Frontal cortex (tissue), 4 donors: ENCODE results near the gene RPIA. TPM values are rescaled to one million over a fixed set of nuclear protein-coding genes. Genes with fewer than 3 reads are reported as not detected.
A peak's percentile ranks its signal among the peaks of the same experiment; 100 is the strongest.
"Not testable (repeated sequence)": the region's sequence is repeated elsewhere in the genome, so short reads cannot be mapped to it uniquely, and the experiment has no call there.

Experiments used
- DNase-seq, 2 donors: peaks; one replicate each; pipeline ENCODE4 v3.0.0; 2012; ENCODE audit warnings: low spot score in 2 of 2
- FAIRE-seq: peaks from 2 replicates; lab custom pipeline; 2012; peaks lifted over from hg19 to GRCh38; lab: Jason Lieb, UNC
- total RNA-seq: library from RNA; depleted of rRNA; stranded (reverse); fragments of >200 nt; gene quantifications from one replicate; pipeline ENCODE4 v1.2.3, GENCODE V29; 2014
- donor health status: control.
- donor health status: control.
- donor health status: control.

Gene RPIA
- total RNA-seq = 10.2 TPM

DNA sequence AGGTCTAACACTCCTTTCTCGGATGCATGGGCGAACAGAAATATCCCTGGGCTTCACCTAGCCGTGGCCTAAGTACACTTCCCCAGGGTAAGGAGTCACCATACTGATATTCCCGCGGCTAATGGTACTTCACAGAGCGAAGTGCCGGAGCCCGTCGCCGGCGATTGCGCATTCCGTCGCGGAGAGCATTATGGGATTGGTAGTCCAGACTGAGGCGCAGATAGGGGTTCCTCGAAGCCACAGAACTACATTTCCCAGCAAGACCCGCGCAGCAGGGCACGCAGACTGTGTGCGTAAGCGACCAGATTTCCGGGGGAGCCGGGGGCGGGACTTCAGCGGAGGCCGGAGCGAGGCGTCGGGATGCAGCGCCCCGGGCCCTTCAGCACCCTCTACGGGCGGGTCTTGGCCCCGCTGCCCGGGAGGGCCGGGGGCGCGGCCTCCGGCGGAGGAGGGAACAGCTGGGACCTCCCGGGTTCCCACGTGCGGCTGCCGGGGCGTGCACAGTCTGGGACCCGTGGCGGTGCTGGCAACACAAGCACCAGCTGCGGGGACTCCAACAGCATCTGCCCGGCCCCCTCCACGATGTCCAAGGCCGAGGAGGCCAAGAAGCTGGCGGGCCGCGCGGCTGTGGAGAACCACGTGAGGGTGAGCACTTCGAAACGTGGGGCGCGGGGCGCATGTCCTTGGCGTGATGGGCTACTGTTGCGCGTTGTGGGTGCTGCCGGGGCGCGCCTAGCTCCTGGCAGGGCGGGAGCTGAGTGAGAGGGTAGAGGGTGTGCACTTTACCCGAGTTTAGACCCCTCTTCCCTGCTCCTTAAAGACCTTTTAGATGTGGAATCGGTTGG lies at the start of gene RPIA:
TSS of gene RPIA (plus strand) at position 335 of the 845 bp plus-strand sequence. CDS start at position 361, 26 bp downstream.
- DNase-seq = peak; percentile 96 to 97
- FAIRE-seq = no peak

DNA sequence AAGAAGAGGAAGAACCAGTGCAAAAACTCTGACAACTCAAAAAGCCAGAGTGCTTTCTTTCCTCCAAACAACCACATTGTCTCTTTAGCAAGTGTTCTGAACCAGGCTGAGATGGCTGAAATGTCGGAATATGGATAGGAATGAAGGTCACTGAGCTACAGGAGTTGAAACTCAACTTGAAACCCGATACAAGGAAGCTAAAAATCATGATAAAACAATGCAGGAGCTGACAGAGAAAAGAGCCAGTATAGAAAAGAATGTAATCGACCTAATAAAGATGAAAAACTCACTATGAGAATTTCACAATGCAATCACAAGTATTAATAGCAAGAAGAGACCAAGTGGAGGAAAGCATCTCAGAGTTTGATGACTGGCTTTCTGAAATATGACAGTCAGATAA lies 49.2 kb upstream of the RPIA start:
- no peak for DNase-seq
- FAIRE-seq = no peak

DNA sequence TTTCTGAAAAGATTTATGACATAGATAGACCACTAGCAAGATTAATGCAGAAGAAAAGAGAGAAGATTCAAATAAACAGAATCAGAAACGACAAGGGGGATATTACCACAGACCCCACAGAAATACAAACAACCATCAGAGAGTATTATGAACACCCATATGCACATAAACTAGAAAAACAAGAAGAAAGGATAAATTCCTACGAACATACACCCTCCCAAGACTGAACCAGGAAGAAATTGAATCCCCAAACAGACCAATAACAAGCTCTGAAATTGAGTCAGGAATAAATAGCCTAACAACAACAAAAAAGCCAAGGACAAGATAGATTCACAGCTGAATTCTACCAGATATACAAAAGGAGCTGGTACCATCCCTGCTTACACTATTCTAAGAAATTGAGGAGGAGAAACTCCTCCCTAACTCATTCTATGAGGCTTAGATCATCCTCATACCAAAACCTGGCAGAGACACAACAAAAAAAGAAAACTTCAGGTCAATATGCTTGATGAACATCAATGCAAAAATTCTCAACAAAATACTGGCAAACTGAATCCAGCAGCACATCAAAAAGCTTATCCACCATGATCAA lies 46.1 kb upstream of the RPIA start:
- not testable (repeated sequence) for FAIRE-seq, DNase-seq

DNA sequence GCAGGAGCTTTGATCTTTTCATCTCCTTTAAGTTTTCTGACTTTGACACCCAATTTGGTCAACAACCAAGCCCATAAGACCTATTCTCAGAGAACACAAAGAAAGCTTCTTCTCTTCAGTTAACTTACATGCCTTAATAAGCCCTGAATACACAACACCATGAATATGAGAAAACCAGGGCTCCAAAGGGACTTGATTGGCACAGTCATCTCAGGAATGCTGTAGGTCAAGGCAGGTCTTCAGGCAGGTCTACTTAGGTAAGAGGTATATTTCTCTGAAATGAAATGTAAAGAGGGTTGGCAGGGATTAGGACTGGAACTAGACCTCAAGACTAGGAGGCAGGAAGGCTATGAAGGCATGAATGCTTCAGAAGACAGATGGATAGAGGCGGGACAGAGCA lies 39.8 kb upstream of the RPIA start:
- FAIRE-seq (no peak), DNase-seq (no peak)

DNA sequence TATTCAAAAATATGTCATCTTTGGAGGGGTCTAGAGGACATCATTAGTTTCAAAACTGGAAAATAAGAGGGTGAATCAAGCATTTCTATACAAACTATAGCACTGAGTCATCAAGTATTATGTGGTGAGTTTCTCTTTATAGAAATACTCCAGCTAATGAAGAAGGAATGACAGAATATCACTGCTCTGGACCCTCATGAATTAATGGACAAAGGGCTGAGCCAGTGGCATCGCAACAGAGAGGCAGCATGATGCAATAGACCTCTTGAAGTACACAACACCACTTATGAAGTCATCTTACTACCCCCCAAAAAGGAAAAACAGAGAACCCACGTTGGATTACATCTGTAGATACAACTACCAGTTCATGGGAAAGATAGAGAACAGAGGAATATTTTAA lies 36.8 kb upstream of the RPIA start:
- DNase-seq = no peak
- no peak for FAIRE-seq

DNA sequence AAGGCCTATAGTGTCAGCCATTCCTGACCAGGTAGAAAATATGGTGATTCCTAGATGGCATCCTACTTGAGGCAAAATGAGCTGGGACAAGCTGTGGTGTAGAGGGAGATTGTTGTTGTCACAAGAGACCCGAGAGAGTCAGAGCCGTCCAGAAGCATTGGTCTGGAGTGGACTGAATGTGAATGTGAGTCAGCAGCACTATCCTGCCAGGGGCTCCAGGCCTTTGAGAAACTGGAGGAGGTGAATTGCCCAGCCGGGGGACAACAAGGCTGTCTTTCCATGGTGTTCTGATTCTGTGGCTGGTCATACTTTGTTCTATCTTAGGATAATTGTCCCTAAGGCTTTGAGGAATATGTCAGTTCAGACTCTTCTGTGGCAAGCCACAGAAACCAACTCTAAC lies 34.8 kb upstream of the RPIA start:
- FAIRE-seq (no peak), DNase-seq (no peak)

DNA sequence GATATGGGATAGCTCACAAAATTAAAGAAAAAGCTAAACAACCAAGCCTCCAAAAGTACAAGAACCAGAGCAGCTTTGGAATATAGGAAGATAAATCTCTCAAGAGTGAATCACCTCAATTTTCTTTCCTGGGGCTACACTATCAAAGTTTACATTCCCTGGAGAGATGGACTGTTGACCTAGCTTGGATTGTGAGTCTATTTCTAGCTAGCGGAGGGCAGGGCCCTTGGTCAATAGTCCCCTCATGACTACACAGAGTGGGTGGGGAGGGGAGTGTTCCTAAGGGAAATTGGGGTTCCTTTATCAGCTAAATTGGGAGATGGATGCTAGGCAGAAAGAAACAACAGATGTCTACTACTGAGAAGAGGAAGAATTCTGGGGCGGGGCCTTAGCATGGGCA lies 34.3 kb upstream of the RPIA start:
- no peak for FAIRE-seq
- DNase-seq = no peak

DNA sequence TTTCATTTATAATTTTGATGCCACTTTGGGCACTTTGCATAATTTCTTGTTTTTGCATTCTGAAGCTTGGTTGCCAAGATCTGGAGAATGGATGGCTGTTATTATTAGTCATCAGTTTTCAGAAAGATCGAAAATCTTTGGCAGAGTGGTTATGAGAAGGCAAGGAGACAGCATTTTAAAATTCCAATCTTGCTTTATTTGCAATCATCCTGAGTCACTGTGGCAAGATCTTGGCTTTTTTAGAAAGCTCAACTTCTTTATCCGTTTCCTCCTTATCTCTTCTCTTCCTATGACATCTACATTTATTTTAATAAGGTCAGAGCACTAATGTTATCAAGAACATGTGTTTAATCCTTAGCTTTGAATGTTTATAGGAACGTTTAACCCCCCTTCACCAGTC lies 33.1 kb upstream of the RPIA start:
- DNase-seq (no peak), FAIRE-seq (no peak)

DNA sequence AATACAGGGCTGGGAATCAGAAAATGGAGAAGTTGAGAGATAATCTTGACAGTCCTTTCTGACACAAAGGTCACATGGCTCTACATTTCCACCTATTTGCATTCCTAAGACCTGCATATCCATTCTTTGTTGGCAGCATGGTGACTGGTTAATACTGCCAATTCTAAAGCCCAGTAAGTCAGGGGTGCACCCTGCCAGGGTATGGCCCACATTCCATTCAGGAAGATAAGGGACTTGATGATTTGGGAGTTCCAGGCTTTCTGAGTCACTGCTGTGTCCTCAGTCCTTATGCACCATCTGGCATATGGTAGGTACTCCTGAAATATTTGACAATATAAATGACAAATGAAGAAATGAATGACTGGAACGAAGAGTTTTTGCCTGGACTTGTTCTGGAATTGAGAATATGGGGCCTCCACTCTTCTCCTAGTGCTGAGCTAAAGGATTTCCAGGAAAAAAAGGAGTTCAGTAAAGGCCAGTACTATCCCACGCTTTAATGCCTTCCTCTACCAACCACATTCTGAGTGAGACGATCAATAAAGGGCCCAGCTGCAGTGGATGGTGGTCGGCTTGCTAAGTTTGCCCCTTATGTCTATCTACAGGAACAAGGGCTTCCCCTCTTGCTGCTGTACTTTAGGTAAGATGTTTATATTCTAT lies 32.5 kb upstream of the RPIA start:
- FAIRE-seq (no peak), DNase-seq (no peak)

DNA sequence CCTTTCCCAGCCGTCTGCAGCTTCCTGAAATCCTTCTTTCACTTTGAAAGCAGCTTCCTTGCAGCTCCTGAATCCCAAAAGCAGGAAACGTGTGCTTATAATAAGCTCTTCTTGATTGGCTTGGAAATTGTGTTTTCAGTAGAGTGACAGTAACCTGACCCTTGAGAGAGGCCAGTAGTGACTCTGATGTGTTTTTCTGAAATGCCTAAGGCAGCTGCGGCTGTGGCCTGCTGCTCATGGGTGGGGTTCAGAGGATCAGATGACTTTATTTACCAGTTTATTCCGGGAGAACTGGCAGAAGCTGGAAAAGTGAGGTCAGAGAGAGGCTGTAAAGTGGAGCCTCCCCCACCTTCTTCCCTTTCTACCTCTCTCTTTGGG lies 31.9 kb upstream of the RPIA start:
- no peak for FAIRE-seq
- peak in 1 of 2 donors; percentile 11 for DNase-seq

DNA sequence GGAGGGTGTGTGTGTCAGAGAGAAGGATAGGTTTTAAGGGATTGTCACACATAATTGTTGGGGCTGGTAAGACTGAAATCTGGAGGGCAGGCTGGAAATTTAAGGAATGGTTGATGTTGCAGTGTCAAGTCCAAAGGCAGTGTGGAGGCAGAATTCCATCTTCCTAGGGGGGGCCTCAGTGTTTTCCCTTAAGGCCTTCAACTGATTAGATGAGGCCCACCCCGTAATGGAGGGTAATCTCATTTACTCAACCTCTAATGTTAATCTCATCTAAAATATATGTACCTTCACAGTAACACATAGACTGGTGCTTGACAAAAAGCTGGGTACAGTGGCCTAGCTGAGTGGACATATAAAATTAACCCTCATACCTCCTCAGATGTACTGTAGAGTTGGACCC lies 30.9 kb upstream of the RPIA start:
- FAIRE-seq (no peak), DNase-seq (no peak)

DNA sequence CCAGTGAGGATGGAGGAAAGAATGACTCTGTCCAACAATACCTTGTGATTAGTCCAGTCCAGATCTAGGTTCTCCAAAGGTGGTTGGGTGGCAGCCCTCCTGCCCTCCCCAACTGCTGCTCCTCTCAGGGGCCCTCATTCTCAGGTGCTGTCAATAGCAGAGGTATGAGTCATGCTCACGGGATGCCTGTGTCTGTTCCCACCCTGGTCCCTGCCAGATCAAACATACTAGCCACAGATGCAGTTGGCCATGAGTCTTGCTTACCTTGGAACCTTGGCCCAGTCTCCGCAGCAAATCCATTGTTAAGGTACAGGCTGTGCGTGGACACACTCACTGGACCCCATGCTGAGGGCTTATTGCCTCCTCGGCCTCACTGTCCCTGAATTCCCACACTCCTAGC lies 24.9 kb upstream of the RPIA start:
- no peak for FAIRE-seq

DNA sequence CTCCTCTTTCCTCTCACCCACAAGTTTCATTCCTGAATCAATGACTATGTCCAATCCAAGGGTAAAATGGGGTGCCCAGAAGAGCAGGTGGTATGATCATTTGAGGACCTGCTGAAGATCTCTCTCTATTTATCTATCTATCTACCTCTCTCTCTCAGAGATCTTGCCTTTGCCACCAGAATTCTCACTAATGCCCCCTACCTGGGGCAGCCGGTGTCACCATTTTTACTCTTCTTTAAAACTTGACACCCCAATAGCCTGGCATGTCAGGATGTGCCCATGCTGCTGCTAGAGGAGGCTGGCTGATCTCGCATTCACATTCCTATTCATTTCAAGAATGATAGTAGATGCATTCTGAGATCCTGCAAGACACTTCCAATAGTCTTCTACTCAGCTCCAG lies 24.3 kb upstream of the RPIA start:
- no peak for FAIRE-seq
- no peak for DNase-seq

More for the DNA sequence above, 24.9 kb upstream of the RPIA start:
- DNase-seq = no peak

DNA sequence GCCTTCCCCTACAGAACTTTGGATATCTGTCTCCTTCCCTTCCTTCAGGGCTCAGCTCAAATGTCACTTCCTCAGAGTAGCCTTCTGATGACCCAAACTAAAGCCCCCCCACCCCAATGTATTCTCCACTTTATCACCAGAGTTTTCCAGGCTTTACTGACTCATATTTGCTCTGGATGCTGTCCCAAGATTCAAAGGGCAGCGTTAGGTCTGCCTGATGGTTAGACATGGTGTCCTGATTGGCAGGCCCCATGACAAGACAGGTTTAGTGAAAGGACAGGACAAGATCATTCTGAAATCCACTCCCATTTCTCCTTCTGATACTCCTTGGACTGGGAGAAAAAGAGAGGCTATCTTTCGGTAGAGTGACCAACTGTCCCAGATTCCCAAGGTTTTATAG lies 22.6 kb upstream of the RPIA start:
- DNase-seq = no peak
- FAIRE-seq = no peak

DNA sequence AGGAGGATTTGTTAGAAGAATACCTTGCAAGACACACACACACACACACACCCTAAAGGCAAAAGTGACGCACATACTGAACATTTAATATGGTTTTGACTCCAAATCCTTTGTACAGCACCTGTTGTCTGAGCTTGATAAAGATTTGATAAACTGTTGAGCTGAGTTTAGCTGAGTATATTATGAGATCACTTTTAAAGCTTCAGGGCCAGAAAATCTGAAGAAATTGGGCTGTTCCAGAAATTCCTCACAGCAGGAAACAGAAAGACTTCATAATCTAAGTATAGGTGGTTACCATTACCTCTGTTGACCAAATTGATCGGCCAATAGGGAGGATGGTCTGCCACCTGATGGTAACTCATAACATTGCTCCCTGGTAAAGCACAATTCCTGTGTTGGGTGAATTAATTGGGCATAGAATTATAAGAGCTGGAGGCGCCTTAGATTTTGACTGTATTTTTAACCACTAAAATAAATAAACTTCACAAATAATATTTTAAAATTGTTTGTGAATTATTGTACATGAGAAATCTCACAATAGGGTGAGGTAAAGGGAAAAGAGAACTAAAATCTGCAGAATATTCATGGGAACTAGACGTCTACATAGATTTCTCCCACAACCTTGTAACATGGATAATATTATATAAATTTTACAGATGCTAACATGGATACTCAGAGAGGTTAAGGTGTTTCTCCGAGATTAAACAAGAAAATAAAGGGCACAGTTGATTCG lies 21.8 kb upstream of the RPIA start:
- FAIRE-seq (no peak), DNase-seq (peak in 1 of 2 donors; percentile 22)

DNA sequence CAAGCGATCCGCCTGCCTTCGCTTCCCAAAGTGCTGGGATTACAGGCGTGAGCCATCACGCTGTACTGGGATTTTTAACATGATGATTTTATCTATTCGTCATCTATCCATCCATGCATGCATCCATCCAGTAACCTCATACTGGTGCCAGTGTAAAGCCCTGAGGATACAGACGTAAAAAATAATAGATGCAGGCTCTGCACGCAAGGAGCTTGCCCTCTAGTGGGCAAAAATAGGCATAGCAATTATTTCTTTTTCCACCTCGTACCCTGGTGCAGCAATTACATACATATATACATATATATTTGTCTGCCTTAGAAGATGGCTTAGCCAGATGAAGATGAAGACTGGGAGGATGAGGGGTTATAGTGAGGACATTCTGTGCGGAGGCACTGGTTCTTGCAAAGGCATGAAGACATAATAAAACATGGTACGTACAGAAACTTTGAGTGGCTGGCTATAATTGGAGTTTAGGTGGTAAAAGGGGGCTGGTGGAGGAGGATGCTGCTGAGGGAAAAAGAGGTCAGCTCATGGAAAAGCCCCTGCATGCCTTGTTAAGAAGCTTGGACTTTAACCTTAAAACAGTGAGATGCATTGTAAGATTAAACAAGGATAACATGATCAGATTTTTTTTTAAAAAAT lies 19.6 kb upstream of the RPIA start:
- DNase-seq = peak in 1 of 2 donors; percentile 38
- FAIRE-seq = no peak

DNA sequence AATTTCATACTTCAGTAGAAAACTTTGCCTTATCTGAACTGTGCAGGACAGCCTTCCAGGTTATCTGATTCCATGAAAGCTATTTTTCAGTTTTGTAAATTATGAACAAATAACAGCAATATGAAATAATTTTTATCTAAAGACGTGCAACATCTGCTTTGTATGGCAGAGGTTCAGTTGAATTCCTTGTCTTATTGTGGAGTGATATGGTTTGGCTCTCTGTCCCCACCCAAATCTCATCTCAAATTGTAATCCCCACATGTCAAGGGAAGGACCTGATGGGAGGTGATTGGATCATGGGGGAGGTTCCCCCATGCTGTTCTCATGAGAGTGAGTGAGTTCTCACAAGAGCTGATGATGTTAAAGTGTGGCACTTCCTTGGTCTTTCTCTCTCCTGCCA lies 18.1 kb upstream of the RPIA start:
- DNase-seq = no peak
- FAIRE-seq = no peak

DNA sequence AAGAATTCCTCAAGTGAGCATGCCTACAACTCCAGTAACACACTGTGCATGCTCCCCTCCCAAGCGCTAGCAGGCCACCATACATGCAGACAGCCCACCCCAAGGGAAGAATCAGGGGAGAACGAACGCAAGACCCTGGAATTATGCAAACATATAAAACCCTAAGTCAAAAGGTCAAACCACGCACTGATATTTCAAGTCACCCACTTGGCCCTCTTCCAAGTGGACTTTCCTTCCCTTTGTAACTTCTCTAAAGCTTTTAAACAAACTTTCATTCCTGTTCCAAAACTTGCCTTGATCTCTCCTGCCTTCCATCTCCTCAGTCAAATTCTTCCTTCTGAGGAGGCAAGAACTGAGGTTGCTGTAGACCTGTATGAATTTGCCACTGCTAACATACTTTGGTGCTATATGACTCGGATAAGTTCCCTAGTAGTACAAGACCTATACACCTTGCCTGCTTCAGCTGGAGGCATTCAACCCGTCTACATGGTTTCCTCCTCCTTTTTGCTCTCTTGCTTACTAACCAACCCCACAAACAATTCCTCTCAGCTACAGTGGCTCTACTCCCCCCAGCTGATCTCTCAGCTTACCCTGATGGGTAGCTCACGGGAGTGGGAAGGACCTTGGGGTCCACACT lies 11.1 kb upstream of the RPIA start:
- no peak for FAIRE-seq

DNA sequence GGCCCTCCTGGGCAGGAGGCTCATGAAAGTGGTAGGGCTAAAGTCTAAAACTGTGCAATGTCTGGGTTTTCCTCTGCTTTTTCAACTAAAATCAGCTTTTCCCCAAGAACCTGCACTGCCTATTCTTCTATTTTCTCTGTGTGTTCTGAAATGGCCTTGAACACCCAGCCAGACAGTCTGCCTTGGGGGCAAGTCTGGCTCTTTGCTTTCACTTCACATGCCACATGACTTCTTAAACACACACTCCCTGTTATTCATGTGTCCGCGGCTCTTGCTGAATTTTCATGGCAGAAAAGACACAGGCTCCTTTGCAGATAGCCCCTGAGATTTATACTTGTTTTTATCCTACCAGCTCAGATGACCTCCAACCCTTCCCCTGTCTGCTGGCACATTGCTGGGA lies 10.6 kb upstream of the RPIA start:
- DNase-seq (no peak), FAIRE-seq (no peak)

More for the DNA sequence above, 11.1 kb upstream of the RPIA start:
- no peak for DNase-seq
